Pancreas (tissue), 10 donors: Measurements from ENCODE around the gene ASB1. TPM values are rescaled to one million over a fixed set of nuclear protein-coding genes. Genes with fewer than 3 reads are reported as not detected.
"Not testable (repeated sequence)": the region's sequence is repeated elsewhere in the genome, so short reads cannot be mapped to it uniquely, and the experiment has no call there.

ENCODE experiments used
- ATAC-seq, 4 donors: fragments of 200-7000 bp; cut with Tn5 transposase; one replicate each; pipeline versions ENCODE4 v1.8.0 to v1.9.1; 2020; ENCODE audit warnings: mild to moderate bottlenecking in 4 of 4, moderate library complexity in 4 of 4
- DNase-seq, 6 donors: peaks; one replicate each; pipeline ENCODE4 v3.0.0-alpha.2; 2020
- FAIRE-seq: peaks from 2 replicates; lab custom pipeline; 2012; peaks lifted over from hg19 to GRCh38; lab: Jason Lieb, UNC
- H3K27ac ChIP-seq, 4 donors: fragments of 200-600 bp; sonication (generic); 1 replicate in 3 of 4; 2 replicates in 1 of 4; pipeline versions ENCODE4 v1.5.0 to v1.8.0; 2020
- H3K27me3 ChIP-seq, 4 donors: fragments of 200-600 bp; one replicate each; pipeline ENCODE4 v1.8.0; 2021
- H3K36me3 ChIP-seq, 3 donors: fragments of 200-600 bp; sonication (generic) in 1 of 3; one replicate each; pipeline versions ENCODE4 v1.5.0 to v1.8.0; 2020 to 2021
- H3K4me1 ChIP-seq, 3 donors: fragments of 200-600 bp; one replicate each; pipeline ENCODE4 v1.8.0; 2021
- H3K4me3 ChIP-seq, 4 donors: fragments of 200-600 bp; sonication (generic) in 2 of 4; one replicate each; pipeline versions ENCODE4 v1.5.0 to v1.8.0; 2020 to 2021
- H3K9me3 ChIP-seq, 4 donors: fragments of 200-600 bp; one replicate each; pipeline ENCODE4 v1.8.0; 2021
- WGBS, 2 donors: extraction: QIAGEN DNeasy Blood & Tissue Kit; methylation state at CpG; one replicate each; pipeline ENCODE4 v1.1.7; 2013; 5-methylcytosine and 5-hydroxymethylcytosine counted together
- intact Hi-C, 3 donors: fragments of 100-400 bp; cut with DNase I; formaldehyde crosslinking; loops; one replicate each; pipeline versions ENCODE4 v1.11.1 to v1.14.2; 2022
- polyA plus RNA-seq, 2 donors: library from polyadenylated mRNA; stranded (reverse); fragments of 200-250 nt; gene quantifications; one replicate each; pipeline ENCODE4 v1.2.3, GENCODE V29; 2013
- total RNA-seq, 6 donors: library from RNA; stranded (reverse); fragmentation: NEBNext Ultra II Directional in 4 of 6; extraction: Animal tissue kit (Norgen Biotek cat#: 25700) in 4 of 6; gene quantifications; one replicate each; pipeline versions ENCODE4 v1.2.1 to v1.2.4, GENCODE V29; 2021 to 2023
- TF ChIP-seq, protein P1 (sequence below), 4 donors: fragments of 200-600 bp; sonication (generic) in 3 of 4; IDR thresholded peaks; one replicate each; pipeline versions ENCODE4 v1.5.0 to v1.8.0; 2021; ENCODE audit warnings: antibody characterized with exemption in 4 of 4
- donor health status: healthy with polysubstance abuse.
- donor health status: DM: no; HTN: no; CAD: no; lungs with moderate emphysema.
- donor health status: DM: no; HTN: no; CAD: no.
- donor health status: control.
- donor health status: control.
- donor health status: Bipolar disorder and iron deficiency.
- donor health status: DM: yes; HTN: yes; CAD: no.
- donor health status: DM: no; HTN: no; CAD: no.
- donor health status: DM: no; HTN: no; CAD: no.
- donor health status: DM: yes; HTN: yes; CAD: no.

The ASB1 gene
- total and polyA plus RNA-seq, 8 donors = 11.3 to 25.1 (median 13.8) TPM

DNA sequence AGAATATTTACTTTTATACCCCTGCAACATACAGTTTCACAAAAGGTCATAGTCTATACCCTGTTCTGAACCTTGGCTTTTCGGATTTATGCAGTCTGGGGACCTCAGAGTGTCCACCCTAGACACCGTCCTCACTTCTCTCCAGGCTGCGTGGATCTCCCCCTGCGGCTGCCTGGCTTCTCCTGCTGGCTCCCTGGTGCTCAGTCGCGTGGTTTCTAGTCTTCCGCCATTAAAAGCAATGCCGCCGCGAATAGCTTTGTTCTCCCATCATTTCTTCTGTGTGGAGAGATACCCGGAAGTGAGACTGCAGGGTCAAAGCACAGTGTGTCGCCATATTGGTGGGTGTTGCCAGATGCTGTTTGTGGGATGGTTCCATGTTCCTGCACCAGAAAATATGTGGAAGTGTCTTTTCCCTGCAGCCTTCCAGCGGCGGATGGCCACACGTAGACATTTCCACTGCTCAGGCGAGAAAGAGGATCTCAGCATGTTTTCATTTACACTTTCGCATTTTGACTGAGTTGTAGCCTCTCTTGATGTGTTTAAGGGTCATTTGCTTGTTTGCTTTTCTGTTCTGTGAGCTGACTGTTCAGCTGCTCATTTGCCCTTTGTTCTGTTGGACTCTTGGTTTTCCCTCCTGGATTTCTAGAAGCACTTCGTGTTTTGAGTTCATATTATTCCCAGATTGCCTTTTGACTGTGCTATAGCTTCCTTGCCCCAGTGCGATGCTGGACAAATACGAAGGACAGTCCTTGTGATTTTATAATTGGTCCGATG, 22.9 kb upstream of the ASB1 start:
- DNase-seq = no peak
- Histone ChIP-seq H3K4me1 (no peaks in the 10 kb centered on the region), H3K27me3 (no peaks in the 10 kb centered on the region), H3K36me3 (no peaks in the 10 kb centered on the region), H3K9me3 (no peaks in the 10 kb centered on the region), H3K27ac (no peak overlapping the region), H3K4me3 (no peak overlapping the region)
- TF ChIP-seq, protein P1, sequence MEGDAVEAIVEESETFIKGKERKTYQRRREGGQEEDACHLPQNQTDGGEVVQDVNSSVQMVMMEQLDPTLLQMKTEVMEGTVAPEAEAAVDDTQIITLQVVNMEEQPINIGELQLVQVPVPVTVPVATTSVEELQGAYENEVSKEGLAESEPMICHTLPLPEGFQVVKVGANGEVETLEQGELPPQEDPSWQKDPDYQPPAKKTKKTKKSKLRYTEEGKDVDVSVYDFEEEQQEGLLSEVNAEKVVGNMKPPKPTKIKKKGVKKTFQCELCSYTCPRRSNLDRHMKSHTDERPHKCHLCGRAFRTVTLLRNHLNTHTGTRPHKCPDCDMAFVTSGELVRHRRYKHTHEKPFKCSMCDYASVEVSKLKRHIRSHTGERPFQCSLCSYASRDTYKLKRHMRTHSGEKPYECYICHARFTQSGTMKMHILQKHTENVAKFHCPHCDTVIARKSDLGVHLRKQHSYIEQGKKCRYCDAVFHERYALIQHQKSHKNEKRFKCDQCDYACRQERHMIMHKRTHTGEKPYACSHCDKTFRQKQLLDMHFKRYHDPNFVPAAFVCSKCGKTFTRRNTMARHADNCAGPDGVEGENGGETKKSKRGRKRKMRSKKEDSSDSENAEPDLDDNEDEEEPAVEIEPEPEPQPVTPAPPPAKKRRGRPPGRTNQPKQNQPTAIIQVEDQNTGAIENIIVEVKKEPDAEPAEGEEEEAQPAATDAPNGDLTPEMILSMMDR (IDR thresholded peaks at IDR 0.05) = no peak
- intact Hi-C loops = no loop called here
- no peak for FAIRE-seq
- ATAC-seq = peak in 2 of 4 donors; percentile 27 to 59
- 92 to 94% methylated on average over 21 of the region's 21 CpGs for WGBS, 2 donors

DNA sequence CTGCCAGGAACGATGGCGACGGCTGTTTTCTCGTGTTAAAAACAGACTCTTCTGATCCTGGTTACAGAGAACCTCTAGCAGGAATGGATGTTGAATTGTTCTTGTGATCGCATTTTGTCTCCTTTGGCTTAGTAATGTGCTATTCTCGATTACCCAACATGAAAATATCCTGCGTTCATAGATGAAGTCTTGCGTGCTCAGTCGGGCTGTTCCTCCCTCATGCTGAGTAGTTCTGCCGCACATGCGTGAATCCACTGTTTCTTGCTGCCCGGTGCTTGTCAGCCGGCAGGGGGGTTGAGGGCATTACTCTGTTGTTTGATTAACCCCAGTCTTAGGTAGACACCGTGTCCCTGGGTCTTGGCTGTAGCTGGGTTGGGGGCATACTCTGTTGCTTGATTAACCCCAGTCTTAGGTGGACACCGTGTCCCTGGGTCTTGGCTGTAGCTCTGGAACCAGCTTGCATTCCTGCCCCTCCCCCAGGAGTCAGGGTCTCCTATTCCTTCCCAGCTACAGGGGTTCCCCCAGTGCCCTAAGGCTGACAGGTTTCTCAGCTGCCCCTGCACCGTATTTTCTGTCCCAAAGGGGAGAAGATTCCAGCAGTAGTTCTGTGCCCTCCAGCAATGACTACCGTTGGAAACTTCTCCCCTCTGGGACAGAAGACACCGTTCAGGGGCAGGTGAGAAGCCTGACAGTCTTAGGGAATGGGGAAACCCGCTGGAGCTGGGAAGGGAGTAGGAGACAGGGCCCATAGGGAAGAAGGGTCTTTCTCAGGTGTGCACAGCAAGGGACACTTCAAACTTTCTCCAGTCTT, 22.1 kb upstream of the ASB1 start:
- Histone ChIP-seq H3K36me3 (no peaks in the 10 kb centered on the region), H3K4me1 (no peaks in the 10 kb centered on the region), H3K4me3 (no peak overlapping the region), H3K9me3 (no peaks in the 10 kb centered on the region), H3K27me3 (no peaks in the 10 kb centered on the region), H3K27ac (no peak overlapping the region)
- intact Hi-C loops = no loop called here
- peak in 2 of 4 donors; percentile 38 to 66 for ATAC-seq
- FAIRE-seq = no peak
- 87 to 88% methylated on average over 19 of the region's 19 CpGs for WGBS, 2 donors
- TF ChIP-seq, protein P1 (IDR thresholded peaks at IDR 0.05) = no peak
- DNase-seq = no peak

DNA sequence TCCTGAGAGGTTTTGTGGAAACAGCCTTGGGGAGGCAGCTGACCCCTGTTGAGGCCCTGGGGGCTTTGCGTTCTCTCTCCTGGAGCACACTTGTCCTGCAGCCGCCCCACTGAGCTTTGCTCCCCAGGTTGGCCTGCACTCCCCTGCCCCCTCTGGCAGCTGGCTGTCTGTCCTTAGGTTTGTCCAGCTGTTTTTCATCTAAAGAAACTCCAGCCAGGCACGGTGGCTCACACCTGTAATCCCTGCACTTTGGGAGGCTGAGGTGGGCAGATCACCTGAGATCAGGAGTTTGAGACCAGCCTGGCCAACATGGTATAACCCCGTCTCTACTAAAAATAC, 21.5 kb upstream of the ASB1 start:
- H3K4me3 ChIP-seq, H3K27ac ChIP-seq, FAIRE-seq, H3K4me1 ChIP-seq, ATAC-seq, DNase-seq, H3K36me3 ChIP-seq, intact Hi-C loops, H3K9me3 ChIP-seq, H3K27me3 ChIP-seq: not testable (repeated sequence)
- WGBS, 2 donors = 95 to 100% methylated on average over 4 of the region's 4 CpGs

DNA sequence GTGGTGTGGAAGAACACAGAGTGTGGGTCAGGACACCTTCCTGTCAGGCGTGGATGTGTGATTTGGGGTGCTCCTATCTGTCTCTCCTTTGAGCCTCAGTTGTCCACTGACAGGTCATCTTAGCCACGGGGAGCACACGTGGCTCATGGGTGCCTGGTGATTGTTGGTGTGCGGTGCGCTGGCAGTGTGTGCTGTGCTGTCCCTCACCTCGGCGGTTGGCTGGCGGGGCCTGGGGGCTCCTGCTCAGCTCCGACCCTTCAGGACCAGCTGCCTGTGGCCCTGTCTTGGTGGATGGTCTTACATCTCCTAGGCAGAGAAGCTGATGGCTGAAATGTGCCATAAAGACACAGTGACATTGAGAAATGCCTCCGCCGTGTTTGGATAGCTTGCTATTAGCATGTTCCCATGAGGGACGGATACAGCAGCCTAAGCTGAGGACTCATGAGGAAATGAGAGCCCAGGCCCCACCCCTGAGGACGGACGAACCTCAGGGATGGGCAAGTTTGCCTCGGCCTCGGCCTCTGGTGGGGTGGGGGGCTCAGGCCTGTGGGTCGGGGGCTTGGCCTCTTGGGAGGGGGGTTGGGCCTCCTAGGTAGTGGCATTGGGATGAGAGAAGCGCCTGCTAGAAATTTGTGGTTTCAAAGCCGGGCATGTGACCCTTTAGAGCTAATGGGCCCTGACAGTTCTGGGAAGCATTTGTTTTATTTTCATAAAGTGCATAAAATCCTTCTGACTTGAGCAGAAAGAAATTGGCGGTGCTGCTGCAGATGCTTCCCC, 20.3 kb upstream of the ASB1 start:
- Histone ChIP-seq H3K4me1 (no peaks in the 10 kb centered on the region), H3K4me3 (no peak overlapping the region), H3K27me3 (no peaks in the 10 kb centered on the region), H3K36me3 (no peaks in the 10 kb centered on the region), H3K9me3 (no peaks in the 10 kb centered on the region), H3K27ac (no peak overlapping the region)
- intact Hi-C loops = no loop called here
- ATAC-seq (no peak), FAIRE-seq (no peak), DNase-seq (no peak)
- TF ChIP-seq, protein P1 (IDR thresholded peaks at IDR 0.05) = no peak
- WGBS, 2 donors = 87 to 89% methylated on average over 20 of the region's 20 CpGs

DNA sequence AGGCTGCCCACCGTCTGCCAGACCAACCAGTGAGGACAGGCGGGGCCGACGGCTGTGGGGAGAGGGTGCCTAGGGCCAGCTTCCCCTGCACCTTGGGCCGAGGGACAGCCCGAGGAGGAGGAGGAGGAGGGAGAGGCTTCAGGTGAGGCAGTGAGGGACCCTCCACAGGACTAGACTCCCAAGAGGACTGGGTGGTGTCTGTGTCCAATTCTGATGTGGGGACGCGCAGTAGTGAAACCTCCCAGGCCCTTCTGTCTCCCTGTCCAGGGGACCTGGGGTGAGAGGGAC, 19.8 kb upstream of the ASB1 start:
- 85 to 93% methylated on average over 8 of the region's 8 CpGs for WGBS, 2 donors
- Histone ChIP-seq H3K4me3 (no peak overlapping the region), H3K27me3 (no peaks in the 10 kb centered on the region), H3K9me3 (no peaks in the 10 kb centered on the region), H3K27ac (no peak overlapping the region), H3K4me1 (no peaks in the 10 kb centered on the region), H3K36me3 (no peaks in the 10 kb centered on the region)
- DNase-seq (no peak), ATAC-seq (no peak), FAIRE-seq (no peak)
- intact Hi-C loops = no loop called here
- TF ChIP-seq, protein P1 (IDR thresholded peaks at IDR 0.05) = no peak
